GM19467 (cell line): Measurements from ENCODE around the gene TPO.
"Not testable (repeated sequence)": the region's sequence is repeated elsewhere in the genome, so short reads cannot be mapped to it uniquely, and the experiment has no call there.

Experiments
- ATAC-seq: cut with Tn5 transposase; IDR thresholded peaks from one replicate; pipeline ENCODE4 v1.9.1; 2021; ENCODE audit warnings: mild to moderate bottlenecking, moderate library complexity; ENCODE audit not compliant: unreplicated experiment

The TPO gene

GRCh38 chr2:1498176-1498575 lies 84.9 kb downstream of the TPO start:
- no peak for ATAC-seq

- no peak for ATAC-seq
Observed at GRCh38 chr2:1499033-1499795, 86.0 kb downstream of the TPO start.

DNA sequence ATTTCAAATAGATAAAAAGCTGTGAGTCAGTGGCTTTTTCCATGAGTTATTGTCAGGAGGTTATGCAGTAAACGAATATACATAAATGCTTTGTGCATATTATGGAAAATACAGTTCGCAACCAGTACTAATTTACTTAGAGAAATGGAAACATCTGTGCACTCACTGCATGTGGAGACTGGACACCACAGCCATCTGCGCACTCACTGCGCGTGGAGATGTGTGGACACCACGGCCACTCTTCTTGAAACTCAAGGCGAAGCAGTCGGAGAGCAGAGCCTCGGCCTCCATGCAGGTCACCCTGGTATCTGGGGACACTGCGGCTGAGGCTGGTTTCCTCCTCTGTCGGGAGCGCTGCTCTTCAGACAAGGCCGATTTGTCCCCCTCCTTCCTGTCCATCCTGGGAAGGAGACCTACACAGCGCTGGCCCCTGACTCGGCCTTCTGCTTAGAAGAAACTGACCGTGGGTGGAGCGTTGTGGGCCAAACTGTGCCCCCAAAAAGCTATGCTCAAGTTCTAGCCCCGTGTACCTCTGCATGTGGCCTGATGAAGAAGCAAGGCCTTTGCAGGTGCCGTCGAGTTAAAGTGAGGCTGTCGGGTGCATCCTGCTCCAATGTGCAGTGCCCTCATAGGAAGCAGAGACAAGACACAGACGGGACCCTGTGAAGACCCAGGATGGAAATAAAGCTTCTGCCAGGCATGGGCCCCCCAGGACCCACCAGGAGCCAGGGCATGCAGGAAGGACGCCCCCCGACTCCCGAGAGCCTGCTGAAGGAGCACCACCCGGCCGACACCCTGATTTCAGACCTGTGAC lies 88.0 kb downstream of the TPO start:
- no peak for ATAC-seq

- ATAC-seq, result no peak
Observed at GRCh38 chr2:1501991-1502390, 88.7 kb downstream of the TPO start.

DNA sequence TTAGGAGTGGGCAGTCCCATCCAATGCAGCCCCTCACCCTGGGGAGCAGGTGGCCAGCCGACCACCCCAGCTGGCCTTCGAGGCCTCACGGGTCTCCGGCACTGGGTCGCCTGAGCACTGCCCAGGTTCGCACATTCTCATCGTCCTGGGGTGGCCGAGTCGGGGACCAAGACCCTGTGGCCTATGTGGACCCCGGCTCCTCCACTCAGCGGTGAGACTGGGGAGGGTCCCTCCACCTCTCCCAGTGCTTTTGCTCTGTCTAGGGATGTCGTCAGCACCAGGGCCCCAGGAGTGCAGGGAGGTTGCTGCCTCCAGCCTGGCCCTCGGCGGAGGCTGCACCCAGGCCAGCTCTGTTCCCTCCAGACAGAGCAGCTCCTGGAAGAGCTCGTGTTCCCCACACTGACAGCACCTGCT lies 89.6 kb downstream of the TPO start:
- ATAC-seq, result no peak

DNA sequence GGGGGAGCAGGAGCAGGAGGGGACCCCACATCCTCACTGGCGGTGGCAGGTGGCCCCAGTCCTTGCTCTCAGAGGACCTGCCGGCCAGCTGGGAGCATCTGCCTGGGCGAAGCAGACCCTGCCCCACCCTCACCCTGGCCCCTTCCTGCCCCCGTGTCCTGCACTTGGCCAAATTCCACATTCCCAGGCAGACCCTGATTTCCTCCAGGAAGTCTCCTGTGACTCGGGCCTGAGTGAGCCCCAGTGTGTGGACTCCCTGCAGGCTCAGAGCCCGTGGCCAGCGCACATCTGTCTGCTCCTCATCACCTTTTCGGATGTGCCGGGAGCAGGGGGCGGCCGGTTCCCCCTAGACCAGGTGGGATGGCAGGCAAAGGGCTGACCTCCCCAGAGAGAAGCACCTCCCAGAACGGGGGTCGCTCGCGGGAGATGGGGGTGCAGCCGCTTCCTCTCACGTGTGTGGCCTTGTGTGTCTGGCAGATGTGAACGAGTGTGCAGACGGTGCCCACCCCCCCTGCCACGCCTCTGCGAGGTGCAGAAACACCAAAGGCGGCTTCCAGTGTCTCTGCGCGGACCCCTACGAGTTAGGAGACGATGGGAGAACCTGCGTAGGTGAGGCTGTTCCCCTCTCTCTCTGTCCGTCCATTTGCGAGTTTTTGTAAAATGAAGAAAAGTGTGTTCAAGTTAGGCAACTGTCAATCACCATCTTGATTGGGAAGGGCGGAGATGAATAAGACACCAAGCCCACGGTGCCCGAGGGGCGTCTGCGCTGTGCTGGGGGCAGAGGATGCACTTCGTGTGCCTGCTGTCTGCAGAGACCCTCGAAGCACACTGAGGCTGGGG lies 90.4 kb downstream of the TPO start:
- ATAC-seq, result no peak

DNA sequence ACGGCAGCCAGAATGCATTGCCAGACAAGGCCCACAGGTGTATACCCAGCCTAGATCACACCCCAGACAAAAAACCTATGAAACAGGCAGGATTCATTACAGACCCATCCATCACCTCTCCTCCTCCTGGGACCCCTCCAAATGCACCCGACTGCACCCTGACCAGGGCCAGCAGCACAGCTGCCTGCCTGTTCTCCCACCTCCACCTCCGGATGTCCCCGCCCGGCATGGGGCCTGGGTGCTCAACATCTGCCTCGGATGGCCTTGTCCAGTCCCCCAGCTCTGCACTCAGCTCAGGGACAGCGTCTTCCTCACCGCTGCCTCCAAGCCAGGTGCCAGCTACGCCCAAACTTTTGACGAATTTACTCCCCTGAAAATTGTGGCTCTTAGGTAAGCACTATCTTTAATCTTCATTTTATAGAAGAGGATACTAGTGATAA lies 91.1 kb downstream of the TPO start:
- no peak for ATAC-seq

DNA sequence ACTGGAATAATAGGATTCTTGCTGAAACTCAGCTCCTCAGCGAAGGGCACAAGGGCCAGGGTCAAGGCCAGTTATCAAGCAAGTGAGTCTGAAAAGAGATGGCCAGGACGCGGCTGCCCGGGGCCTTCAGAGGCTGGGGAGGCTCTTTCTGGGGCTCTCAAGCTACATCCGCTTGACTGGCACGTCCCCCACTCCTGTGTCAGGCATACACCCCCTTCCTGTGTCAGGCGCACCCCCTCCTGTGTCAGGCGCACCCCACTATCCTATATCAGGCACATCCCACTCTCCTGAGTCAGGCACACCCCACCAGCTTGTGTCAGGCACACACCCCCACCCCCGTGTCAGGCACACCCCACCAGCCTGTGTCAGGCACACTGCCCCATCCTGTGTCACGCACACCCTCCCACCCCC lies 91.8 kb downstream of the TPO start:
- no peak for ATAC-seq

DNA sequence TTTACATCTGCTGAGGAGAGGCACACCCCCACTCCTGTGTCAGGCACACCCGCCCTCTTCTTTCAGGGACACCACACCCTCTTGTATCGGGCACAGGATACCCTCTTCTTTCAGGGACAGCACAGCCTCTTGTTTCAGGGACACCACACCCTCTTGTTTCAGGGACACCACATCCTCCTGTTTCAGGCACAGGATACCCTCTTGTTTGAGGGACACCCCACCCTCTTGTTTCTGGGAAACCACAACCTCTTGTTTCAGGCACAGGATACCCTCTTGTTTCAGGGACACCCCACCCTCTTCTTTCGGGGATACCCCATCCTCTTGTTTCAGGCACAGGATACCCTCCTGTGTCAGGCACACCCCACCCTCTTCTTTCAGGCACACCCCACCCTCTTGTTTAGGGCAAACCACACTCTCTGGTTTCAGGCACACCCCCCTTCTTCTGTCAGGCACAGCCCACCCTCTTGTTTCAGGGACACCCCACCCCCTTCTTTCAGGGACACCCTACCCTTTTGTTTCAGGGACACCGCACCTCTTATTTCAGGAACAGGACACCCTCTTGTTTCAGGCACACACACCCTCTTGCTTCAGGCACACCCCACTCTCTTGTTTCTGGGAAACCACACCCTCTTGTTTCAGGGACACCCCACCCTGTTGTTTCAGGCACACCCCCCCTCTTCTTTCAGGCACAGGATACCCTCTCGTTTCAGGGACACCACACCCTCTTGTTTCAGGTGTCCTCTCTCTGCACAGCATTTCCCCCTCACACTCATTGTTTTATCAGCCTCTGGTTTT lies 96.2 kb downstream of the TPO start:
- ATAC-seq, result no peak

- no peak for ATAC-seq
Observed at GRCh38 chr2:1510176-1510575, 96.9 kb downstream of the TPO start.

- ATAC-seq, result no peak
Observed at GRCh38 chr2:1511455-1511854, 98.2 kb downstream of the TPO start.

DNA sequence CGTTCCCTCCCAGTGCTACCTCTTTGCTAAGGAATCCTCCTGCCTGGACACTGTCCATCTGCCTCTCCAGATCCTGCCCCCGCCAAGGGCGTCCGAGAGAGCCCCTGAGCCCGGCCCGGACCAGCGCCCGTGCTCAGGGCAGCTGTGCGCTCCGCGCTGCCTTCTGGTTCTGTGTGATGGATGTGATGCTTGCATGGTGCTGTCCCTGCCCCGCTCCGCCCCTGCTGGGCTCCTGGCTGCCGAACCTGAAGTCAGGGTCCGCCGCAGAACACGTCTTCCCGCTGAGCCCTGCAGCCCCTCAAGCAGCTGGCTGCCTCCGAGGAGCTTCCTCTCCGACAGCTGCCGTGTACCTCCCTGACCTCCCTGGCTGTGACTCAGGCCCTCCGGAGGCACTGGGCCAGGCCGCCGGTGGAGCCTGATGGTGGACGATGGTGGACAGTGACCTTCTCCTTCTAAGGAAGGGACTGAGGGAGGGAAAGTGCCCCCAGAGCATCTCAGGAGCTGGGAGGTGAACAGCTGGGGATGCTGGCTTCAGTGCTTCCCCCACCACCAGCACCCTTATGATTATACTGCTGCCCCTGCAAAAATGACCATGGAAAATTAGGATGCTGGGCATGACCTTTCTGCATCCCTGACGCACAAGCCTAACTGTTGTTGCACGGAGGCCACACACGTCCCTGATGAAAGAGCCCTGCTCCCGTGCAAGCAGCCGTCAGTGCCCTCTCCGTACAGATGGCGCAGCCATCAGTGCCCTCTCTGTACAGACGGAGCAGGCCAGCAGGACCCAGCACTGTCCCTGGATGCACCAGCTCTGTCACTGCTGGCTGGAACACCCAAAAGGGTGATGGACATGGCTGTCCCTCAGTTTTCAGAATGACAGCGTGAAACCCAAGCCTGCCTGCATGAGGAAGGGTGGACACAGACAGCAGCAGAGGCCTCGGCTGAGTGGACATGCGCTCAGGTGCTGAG lies 99.3 kb downstream of the TPO start:
- ATAC-seq, result no peak

- ATAC-seq, result no peak
Observed at GRCh38 chr2:1514391-1515072, 101.3 kb downstream of the TPO start.

- ATAC-seq, result no peak
Observed at GRCh38 chr2:1515073-1515430, 101.8 kb downstream of the TPO start.

GRCh38 chr2:1515986-1516797 lies 102.9 kb downstream of the TPO start:
- ATAC-seq, result no peak

- no peak for ATAC-seq
Observed at GRCh38 chr2:1516798-1517060, 103.5 kb downstream of the TPO start.

DNA sequence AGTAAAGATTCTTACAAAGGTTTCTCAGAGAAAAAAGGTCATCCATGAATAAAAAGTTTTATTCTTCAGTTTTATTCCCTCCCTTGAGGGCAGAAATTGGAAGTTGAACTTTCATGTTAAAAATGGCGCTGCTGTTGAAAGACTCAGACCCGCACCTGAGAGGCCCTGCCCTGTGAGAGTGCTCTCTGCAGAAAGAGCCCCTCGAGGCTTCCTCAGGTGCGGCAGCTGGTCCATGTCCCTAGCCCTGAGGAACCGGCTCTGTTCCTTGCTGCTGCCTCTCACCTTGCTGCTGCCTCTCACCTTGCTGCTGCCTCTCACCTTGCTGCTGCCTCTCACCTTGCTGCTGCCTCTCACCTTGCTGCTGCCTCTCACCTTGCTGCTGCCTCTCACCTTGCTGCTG lies 104.0 kb downstream of the TPO start:
- ATAC-seq, result not testable (repeated sequence)

GRCh38 chr2:1517786-1518185 lies 104.5 kb downstream of the TPO start:
- no peak for ATAC-seq
